Sigmoid colon (tissue), 4 donors: Measurements from ENCODE around the gene SLC39A13.

ENCODE experiments used
- EP300 ChIP-seq, 4 donors: sonication (generic); formaldehyde crosslinking; IDR thresholded peaks; one replicate each; pipeline ENCODE4 v1.6.1; 2017; ENCODE audit warnings: antibody characterized with exemption in 4 of 4
- POLR2A ChIP-seq, 2 donors: fragments of 450-650 bp; IDR thresholded peaks; one replicate each; pipeline ENCODE4 v1.6.1; 2016; ENCODE audit warnings: antibody characterized with exemption in 2 of 2, mild to moderate bottlenecking in 2 of 2, moderate library complexity in 2 of 2
- TF ChIP-seq, protein P1 (sequence below), 4 experiments: fragments of 450-650 bp in 3 of 4; fragments of 200-600 bp in 1 of 4; IDR thresholded peaks; one replicate each; pipeline ENCODE4 v1.5.1; 2016 to 2019; ENCODE audit warnings: antibody characterized with exemption in 4 of 4, mild to moderate bottlenecking in 3 of 4, moderate library complexity in 2 of 4

DNA sequence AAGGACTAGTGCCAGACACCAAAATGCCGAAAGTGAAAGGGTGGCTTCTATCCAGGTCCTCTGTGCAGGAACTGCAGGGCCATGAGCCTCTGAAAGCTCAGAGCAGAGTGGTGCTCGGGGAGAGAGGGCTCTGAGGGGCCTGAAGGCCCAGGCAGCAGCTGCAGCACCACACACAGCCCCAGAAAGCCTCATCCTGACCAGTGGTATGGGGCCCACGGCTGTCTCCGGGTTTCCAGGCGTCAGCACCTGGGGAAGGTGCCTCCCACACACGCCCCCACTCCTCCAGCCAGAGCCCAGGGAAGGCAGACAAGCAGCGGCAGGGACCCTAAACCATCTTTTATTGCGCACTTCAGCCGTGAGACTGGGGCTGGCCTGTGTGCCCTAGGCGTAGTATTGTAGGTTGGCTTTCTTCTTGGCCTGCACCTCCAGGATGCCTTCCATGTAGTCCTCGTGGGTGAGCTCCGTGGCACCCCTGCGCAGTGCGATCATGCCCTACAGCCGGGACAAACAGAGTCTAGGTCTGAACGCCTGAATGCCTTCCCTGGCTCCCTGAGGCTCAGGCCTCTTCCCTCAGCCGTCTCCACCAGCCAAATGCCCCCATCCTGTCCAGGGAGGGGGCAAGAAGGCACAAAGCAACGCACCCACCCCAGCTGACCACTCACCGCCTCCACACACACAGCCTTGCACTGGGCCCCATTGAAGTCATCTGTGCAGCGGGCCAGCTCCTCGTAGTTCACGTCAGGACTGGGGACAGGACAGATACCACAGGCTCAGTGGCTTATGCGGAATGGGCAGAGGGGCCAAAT, 10.3 kb downstream of the SLC39A13 start:
- TF ChIP-seq, protein P1, sequence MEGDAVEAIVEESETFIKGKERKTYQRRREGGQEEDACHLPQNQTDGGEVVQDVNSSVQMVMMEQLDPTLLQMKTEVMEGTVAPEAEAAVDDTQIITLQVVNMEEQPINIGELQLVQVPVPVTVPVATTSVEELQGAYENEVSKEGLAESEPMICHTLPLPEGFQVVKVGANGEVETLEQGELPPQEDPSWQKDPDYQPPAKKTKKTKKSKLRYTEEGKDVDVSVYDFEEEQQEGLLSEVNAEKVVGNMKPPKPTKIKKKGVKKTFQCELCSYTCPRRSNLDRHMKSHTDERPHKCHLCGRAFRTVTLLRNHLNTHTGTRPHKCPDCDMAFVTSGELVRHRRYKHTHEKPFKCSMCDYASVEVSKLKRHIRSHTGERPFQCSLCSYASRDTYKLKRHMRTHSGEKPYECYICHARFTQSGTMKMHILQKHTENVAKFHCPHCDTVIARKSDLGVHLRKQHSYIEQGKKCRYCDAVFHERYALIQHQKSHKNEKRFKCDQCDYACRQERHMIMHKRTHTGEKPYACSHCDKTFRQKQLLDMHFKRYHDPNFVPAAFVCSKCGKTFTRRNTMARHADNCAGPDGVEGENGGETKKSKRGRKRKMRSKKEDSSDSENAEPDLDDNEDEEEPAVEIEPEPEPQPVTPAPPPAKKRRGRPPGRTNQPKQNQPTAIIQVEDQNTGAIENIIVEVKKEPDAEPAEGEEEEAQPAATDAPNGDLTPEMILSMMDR (IDR thresholded peaks at IDR 0.05), result no peak
- TF ChIP-seq POLR2A (IDR thresholded peaks at IDR 0.05) (no peak), EP300 (IDR thresholded peaks at IDR 0.05) (no peak)
